GM10266 (cell line): Measurements from ENCODE around the gene DNAJC6.

ENCODE experiments used
- DNase-seq: peaks from one replicate; pipeline ENCODE4 v3.0.0; 2012; ENCODE audit errors: extremely low spot score
- TF ChIP-seq, protein P1 (sequence below): IDR thresholded peaks from 2 replicates; pipeline ENCODE4 v1.5.1; 2012; ENCODE audit warnings: mild to moderate bottlenecking, low read depth; ENCODE audit not compliant: control insufficient read depth, insufficient read depth; ENCODE audit errors: missing control alignments

Gene DNAJC6

DNA sequence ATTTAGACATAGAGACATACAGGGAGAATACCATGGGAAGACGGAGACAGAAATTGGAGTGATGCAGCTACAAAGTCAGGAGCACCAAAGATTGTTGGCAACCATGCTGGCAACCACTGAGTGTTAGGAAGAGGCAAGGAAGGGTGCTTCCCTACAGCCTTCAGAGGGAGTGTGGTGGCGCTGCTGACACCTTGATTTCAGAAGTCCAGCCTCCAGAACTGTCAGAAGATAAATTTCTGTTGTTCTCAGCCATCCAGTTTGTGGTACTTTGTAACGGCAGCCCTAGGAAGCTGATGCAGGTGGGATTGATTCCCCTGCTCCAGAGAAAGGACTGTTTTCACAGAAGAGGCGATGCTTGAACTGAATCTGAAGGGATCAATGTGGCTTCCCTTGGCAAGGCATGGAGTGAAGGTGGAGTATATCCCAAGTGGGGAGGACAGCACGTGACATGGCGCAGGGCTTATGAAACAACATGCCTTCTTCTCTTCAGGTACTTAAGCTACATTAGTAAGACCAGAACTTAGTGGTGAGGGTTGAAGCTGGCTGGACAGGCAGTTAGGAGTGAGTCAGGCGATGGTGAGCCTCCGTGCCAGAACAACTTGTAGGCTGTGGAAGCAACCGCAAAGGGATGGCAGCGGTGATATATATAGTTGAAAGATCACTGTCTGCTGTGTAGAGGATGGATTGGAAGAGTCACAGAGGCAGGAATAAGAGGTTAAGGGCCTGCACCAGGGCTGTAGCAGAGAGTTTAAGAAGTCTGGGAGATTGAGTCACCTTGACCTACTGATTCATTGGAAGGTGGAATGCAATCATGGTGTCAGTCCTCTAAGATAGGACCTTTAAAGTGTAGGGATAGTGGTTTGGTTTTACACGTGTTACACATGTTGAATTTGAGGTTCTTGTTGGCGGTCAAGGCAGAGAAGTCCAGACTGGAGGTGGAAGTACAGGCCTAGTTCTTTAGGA lies 113.2 kb downstream of the DNAJC6 start:
- no peak for DNase-seq
- TF ChIP-seq, protein P1, sequence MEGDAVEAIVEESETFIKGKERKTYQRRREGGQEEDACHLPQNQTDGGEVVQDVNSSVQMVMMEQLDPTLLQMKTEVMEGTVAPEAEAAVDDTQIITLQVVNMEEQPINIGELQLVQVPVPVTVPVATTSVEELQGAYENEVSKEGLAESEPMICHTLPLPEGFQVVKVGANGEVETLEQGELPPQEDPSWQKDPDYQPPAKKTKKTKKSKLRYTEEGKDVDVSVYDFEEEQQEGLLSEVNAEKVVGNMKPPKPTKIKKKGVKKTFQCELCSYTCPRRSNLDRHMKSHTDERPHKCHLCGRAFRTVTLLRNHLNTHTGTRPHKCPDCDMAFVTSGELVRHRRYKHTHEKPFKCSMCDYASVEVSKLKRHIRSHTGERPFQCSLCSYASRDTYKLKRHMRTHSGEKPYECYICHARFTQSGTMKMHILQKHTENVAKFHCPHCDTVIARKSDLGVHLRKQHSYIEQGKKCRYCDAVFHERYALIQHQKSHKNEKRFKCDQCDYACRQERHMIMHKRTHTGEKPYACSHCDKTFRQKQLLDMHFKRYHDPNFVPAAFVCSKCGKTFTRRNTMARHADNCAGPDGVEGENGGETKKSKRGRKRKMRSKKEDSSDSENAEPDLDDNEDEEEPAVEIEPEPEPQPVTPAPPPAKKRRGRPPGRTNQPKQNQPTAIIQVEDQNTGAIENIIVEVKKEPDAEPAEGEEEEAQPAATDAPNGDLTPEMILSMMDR = no peak

DNA sequence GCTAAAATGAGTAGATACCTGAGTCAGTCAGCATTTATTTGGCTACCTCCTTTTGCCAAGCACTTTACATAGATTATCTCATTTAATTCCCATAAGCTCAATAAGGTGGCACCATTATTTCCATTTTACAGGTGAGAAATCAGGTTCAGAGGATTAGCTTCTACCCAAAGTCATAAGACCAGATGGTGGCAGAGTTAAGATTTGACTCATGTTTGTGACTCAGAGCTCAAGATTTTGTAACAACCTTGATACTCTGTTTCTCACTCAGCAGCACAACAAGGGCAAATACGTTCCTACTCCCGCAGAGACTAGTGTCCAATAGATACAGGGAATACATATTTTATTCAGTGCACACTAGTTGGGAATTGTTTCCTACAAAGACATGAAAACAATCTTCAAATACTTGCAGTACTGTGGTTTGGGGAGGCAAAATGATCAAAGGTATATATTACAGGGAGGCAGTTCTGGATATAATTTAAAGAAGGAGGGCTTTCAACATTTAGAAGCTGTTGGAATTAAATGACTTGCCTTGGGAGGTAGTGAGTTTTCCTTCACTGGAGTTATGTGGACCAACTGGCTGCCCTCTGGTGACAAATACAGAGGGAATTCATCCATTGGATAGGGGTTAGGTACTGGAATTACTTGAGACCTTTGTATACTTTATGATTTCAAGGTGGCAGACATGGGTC lies 114.7 kb downstream of the DNAJC6 start:
- TF ChIP-seq, protein P1 = no peak
- DNase-seq = no peak

- TF ChIP-seq, protein P1 = no peak
- DNase-seq = no peak
These were observed 115.2 kb downstream of the DNAJC6 start for GRCh38 chr1:65424573-65424889.

DNA sequence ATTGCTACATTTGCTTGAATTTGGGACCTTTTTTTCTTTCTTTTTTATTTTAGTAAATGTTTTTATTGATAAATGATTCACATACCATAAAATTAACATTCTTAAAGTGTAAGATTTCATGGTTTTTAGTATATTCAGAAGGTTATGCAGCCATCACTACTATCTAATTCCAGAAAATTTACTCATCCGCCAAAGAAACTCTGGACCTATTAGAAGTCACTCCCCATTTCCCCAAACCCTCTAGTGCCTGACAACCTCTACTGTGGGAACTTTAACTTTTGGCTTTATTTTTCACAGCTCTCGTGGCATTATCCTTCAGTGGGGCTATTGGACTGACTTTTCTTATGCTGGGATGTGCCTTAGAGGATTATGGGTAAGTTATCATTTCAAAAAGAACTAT lies 115.7 kb downstream of the DNAJC6 start:
- DNase-seq = no peak
- TF ChIP-seq, protein P1 = no peak

GRCh38 chr1:65425697-65426096 lies 116.4 kb downstream of the DNAJC6 start:
- DNase-seq = no peak
- TF ChIP-seq, protein P1 = no peak

DNA sequence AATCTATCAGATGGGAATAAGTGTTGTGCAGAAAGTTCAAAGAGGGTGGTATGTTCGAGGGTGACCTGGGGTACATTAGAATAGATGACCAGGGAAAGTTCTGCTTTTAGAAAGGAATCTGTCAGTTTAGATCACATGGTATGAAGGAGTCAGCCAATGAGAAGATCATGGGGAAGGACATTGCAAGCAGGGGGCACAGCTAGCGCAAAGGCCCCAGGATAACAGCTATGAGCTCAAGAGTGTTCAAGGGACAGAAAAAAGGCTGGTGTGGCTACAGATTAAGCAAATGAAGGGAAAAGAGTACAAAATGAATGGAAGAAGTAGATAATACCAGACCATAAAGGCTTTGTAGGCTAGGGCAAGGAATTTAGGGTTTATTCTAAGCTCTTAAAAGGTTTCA lies 119.7 kb downstream of the DNAJC6 start:
- no peak for DNase-seq

More for the DNA sequence above, 119.7 kb downstream of the DNAJC6 start:
- TF ChIP-seq, protein P1 = no peak
